Stomach (tissue), 9 donors: ENCODE results near the gene PCDH9. TPM values are rescaled to one million over a fixed set of nuclear protein-coding genes. Genes with fewer than 3 reads are reported as not detected.

Experiments
- DNase-seq, 2 donors: peaks; one replicate each; pipeline versions ENCODE4 v3.0.0 to v3.0.0-alpha.2; 2013 to 2019
- H3K27ac ChIP-seq, 5 donors: fragments of 200-600 bp in 4 of 5; sonication (generic) in 4 of 5; one replicate each; pipeline ENCODE4 v1.5.1; 2013 to 2019; ENCODE audit warnings: mild to moderate bottlenecking in 1 of 5, moderate library complexity in 1 of 5
- H3K27me3 ChIP-seq, 3 donors: fragments of 200-600 bp; sonication (generic); one replicate each; pipeline ENCODE4 v1.5.1; 2017 to 2019; ENCODE audit warnings: mixed run types in 1 of 3
- H3K36me3 ChIP-seq, 4 donors: fragments of 200-600 bp; sonication (generic); 1 replicate in 3 of 4; 2 replicates in 1 of 4; pipeline ENCODE4 v1.5.1; 2016 to 2019
- H3K4me1 ChIP-seq, 4 donors: fragments of 200-600 bp; sonication (generic); one replicate each; pipeline ENCODE4 v1.5.1; 2016 to 2019
- H3K4me3 ChIP-seq, 4 donors: fragments of 200-600 bp; sonication (generic) in 3 of 4; one replicate each; pipeline ENCODE4 v1.5.1; 2016 to 2019; ENCODE audit warnings: mild to moderate bottlenecking in 1 of 4
- H3K9me3 ChIP-seq, 4 donors: fragments of 200-600 bp; sonication (generic); one replicate each; pipeline ENCODE4 v1.5.1; 2016 to 2019
- EP300 ChIP-seq: sonication (generic); formaldehyde crosslinking; IDR thresholded peaks from one replicate; pipeline ENCODE4 v1.6.1; 2017; ENCODE audit warnings: antibody characterized with exemption
- POLR2A ChIP-seq, 4 donors: fragments of 450-650 bp; IDR thresholded peaks; one replicate each; pipeline ENCODE4 v1.6.1; 2016; ENCODE audit warnings: antibody characterized with exemption in 4 of 4, control low read depth in 2 of 4, mild to moderate bottlenecking in 1 of 4, moderate library complexity in 1 of 4
- POLR2AphosphoS5 ChIP-seq, 3 donors: sonication (generic); formaldehyde crosslinking; IDR thresholded peaks; one replicate each; pipeline ENCODE4 v1.6.1; 2016; ENCODE audit warnings: antibody characterized with exemption in 3 of 3
- WGBS, 5 donors: extraction: QIAGEN DNeasy Blood & Tissue Kit in 3 of 5; methylation state at CpG; one replicate each; pipeline versions ENCODE4 v1.1.5 to v1.1.7; 2013 to 2018; 5-methylcytosine and 5-hydroxymethylcytosine counted together
- intact Hi-C: fragments of 100-400 bp; cut with DNase I; formaldehyde crosslinking; loops from one replicate; pipeline ENCODE4 v1.15.1; 2023; ENCODE audit warnings: low total_unique reads
- polyA plus RNA-seq, 3 donors: library from polyadenylated mRNA; stranded (reverse); fragments of 200-250 nt; gene quantifications; one replicate each; pipeline ENCODE4 v1.2.3, GENCODE V29; 2013
- total RNA-seq, 5 donors: library from RNA; depleted of rRNA; stranded (reverse); fragments of >200 nt; gene quantifications; one replicate each; pipeline versions ENCODE4 v1.1.0 to v1.2.3, GENCODE V29; 2014 to 2016
- TF ChIP-seq, protein P1 (sequence below), 7 experiments: fragments of 450-650 bp in 4 of 7; fragments of 200-600 bp in 3 of 7; sonication (generic) in 3 of 7; IDR thresholded peaks; one replicate each; pipeline ENCODE4 v1.5.1; 2016 to 2019; ENCODE audit warnings: antibody characterized with exemption in 7 of 7, control low read depth in 2 of 7, mild to moderate bottlenecking in 1 of 7
- donor health status: healthy with polysubstance abuse.
- donor health status: Bipolar disorder and iron deficiency.
- donor health status: healthy.

The PCDH9 gene
- total and polyA plus RNA-seq, 8 donors = 0.40 to 36.2 (median 3.7) TPM

GRCh38 chr13:66794340-66795031 lies 435.6 kb downstream of the PCDH9 start:
- Histone ChIP-seq H3K27ac (no peak overlapping the region), H3K9me3 (no peaks in the 10 kb centered on the region), H3K36me3 (no peaks in the 10 kb centered on the region), H3K27me3 (no peaks in the 10 kb centered on the region), H3K4me3 (no peak overlapping the region), H3K4me1 (no peaks in the 10 kb centered on the region)
- DNase-seq = peak in 1 of 2 donors; percentile 2
- 72 to 80% (median 79%) methylated on average over 5 of the region's 5 CpGs for WGBS, 5 donors
- TF ChIP-seq EP300 (no peak), POLR2A (IDR thresholded peaks at IDR 0.05) (no peak), POLR2AphosphoS5 (IDR thresholded peaks at IDR 0.05) (no peak)
- TF ChIP-seq, protein P1, sequence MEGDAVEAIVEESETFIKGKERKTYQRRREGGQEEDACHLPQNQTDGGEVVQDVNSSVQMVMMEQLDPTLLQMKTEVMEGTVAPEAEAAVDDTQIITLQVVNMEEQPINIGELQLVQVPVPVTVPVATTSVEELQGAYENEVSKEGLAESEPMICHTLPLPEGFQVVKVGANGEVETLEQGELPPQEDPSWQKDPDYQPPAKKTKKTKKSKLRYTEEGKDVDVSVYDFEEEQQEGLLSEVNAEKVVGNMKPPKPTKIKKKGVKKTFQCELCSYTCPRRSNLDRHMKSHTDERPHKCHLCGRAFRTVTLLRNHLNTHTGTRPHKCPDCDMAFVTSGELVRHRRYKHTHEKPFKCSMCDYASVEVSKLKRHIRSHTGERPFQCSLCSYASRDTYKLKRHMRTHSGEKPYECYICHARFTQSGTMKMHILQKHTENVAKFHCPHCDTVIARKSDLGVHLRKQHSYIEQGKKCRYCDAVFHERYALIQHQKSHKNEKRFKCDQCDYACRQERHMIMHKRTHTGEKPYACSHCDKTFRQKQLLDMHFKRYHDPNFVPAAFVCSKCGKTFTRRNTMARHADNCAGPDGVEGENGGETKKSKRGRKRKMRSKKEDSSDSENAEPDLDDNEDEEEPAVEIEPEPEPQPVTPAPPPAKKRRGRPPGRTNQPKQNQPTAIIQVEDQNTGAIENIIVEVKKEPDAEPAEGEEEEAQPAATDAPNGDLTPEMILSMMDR (IDR thresholded peaks at IDR 0.05) = no peak
- intact Hi-C loops = no loop called here

DNA sequence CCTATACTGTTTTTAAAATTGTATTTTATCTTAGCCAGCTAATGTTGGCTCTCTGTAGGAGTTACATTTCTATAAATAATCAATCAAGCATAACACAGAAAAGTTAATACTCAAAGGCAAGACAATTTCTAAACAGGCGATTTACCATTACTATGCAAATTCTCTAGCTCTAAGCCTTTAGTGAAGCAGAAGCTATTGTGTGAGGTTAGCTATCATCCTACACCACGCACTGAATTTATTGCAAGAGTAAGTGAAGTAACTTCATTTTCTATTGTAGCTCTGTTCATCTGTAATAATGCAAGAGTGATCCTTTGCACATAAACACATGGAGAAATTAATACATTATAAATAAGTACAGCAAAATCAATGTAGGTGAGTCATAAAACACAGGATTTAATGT lies 439.3 kb downstream of the PCDH9 start:
- intact Hi-C loops = no loop called here
- no peaks in the 10 kb centered on the region for H3K9me3 ChIP-seq
- TF ChIP-seq POLR2AphosphoS5 (IDR thresholded peaks at IDR 0.05) (no peak), EP300 (no peak), POLR2A (IDR thresholded peaks at IDR 0.05) (no peak)
- TF ChIP-seq, protein P1 (IDR thresholded peaks at IDR 0.05) = no peak
- 75 to 93% (median 90%) methylated on average over 2 of the region's 2 CpGs for WGBS, 5 donors
- H3K27me3 ChIP-seq = no peaks in the 10 kb centered on the region
- H3K4me3 ChIP-seq = no peak overlapping the region
- H3K27ac ChIP-seq = no peak overlapping the region
- H3K4me1 ChIP-seq = no peaks in the 10 kb centered on the region
- no peak for DNase-seq
- H3K36me3 ChIP-seq = no peaks in the 10 kb centered on the region

DNA sequence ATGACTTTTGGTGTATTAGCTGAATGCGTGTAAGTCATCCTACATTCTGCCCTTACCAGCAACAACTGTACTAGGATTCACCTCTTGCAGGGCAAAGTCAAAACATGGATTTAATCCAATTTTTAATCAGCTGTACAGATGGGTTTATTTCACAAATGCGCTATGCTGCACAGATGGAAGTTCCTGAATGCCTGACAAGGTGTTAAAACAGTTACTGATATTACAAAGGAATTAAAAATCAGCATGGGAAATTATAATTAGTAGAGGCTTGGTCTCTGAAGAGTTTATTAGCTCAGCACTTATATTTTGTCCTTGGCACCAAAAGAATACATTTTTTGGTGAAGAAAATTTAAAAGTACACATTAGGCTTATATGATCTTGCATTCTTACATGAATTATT lies 448.9 kb downstream of the PCDH9 start:
- WGBS, 5 donors = 80 to 88% (median 84%) methylated on average over 2 of the region's 2 CpGs
- Histone ChIP-seq H3K4me3 (no peak overlapping the region), H3K27me3 (no peaks in the 10 kb centered on the region), H3K36me3 (no peaks in the 10 kb centered on the region), H3K4me1 (no peaks in the 10 kb centered on the region), H3K9me3 (no peaks in the 10 kb centered on the region), H3K27ac (no peak overlapping the region)
- no peak for DNase-seq
- intact Hi-C loops = no loop called here
- TF ChIP-seq, protein P1 (IDR thresholded peaks at IDR 0.05) = no peak
- TF ChIP-seq POLR2A (IDR thresholded peaks at IDR 0.05) (no peak), EP300 (no peak), POLR2AphosphoS5 (IDR thresholded peaks at IDR 0.05) (no peak)

GRCh38 chr13:66780814-66781213 lies 449.3 kb downstream of the PCDH9 start:
- H3K27me3 ChIP-seq = no peaks in the 10 kb centered on the region
- no peaks in the 10 kb centered on the region for H3K4me1 ChIP-seq
- H3K9me3 ChIP-seq = no peaks in the 10 kb centered on the region
- TF ChIP-seq POLR2AphosphoS5 (IDR thresholded peaks at IDR 0.05) = no peak
- TF ChIP-seq EP300 = no peak
- TF ChIP-seq, protein P1 (IDR thresholded peaks at IDR 0.05) = no peak
- TF ChIP-seq POLR2A (IDR thresholded peaks at IDR 0.05) = no peak
- H3K27ac ChIP-seq = no peak overlapping the region
- intact Hi-C loops = no loop called here
- no peak for DNase-seq
- no peak overlapping the region for H3K4me3 ChIP-seq
- H3K36me3 ChIP-seq = no peaks in the 10 kb centered on the region
- WGBS, 5 donors = 85 to 90% (median 86%) methylated on average over 3 of the region's 3 CpGs
